Stromal cell of bone marrow (primary cell): Measurements from ENCODE around the gene MLLT10.

Source experiments
- DNase-seq: peaks from one replicate; pipeline ENCODE4 v3.0.0-alpha.2; 2012; ENCODE audit warnings: low read depth

The MLLT10 gene

GRCh38 chr10:21740989-21741388 is 207.0 kb downstream of the MLLT10 start:
- no peak for DNase-seq

DNA sequence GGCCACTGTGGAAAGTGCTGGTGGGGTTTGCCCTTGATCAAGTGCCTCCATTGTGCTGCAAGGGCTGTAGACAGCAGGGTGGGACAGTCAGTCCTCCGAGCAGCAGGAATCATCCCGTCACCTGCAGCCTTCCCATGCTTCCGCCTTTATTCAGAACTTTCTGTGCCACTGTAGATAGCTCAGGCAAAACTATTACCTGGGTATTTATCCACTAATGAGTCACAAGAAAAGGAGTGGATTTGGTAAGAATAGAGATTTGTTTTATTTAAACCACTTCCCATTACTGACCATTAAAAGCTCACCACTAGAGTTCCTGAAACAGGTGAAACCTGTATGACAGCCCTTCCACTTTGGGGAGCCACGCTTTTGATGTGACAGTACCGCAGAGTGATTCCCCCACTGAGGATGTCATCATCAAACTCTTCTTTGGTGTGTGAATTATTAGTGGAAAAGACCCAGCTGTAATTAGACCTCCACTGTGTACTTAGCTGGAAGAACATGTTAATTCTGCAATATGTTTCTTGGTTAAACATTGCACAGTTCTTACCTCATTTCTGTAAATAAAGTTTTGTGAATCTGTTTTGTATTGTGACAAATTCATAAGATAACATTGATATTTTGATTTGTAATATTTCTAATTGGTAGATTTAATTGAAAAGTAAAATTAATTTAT is 208.8 kb downstream of the MLLT10 start:
- no peak for DNase-seq

- no peak for DNase-seq
Observed at GRCh38 chr10:21744223-21744622, 210.2 kb downstream of the MLLT10 start.

- no peak for DNase-seq
Observed at GRCh38 chr10:21746118-21746517, 212.1 kb downstream of the MLLT10 start.

DNA sequence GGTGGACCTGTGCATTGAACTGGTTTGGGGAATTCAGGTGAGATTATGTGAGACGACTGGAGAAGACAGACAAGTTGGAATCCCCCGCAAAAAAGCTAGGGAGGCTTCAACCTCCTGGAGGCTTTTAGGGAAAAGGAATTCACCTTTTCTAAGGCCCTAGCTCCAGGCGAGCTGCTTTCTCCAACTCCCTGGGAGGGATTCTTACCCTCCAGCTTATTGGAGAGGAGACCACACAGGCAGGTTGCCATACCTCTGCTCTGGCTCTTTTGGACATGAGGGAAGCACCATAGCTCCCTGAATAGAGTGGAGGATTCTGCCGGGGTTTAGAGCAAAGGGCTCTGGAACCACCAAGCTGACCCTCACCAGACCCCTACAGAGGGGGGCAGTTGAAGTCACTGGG is 213.8 kb downstream of the MLLT10 start:
- no peak for DNase-seq

GRCh38 chr10:21749788-21750187 is 215.8 kb downstream of the MLLT10 start:
- no peak for DNase-seq

DNA sequence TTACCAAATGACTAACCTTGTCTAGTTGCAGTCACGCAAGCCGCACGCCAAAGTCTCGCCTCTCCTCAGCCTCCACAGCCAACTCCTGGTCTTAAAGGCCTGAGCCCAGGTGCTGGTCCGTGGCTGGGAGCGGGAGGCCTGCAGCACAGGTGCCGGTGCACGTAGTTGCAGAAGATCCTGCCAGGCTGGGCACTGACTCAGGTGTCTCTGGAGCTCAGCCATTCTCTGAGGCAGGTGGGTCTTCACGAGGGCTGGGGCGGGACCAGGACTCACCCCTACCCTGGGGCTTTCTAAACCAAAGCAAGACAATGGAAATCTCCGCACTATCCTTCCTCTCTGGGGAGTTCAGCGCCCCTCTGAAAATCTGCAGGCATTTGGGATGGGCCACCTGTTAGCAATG is 216.4 kb downstream of the MLLT10 start:
- DNase-seq: no peak

- no peak for DNase-seq
Observed at GRCh38 chr10:21751341-21752310, 217.6 kb downstream of the MLLT10 start.

DNA sequence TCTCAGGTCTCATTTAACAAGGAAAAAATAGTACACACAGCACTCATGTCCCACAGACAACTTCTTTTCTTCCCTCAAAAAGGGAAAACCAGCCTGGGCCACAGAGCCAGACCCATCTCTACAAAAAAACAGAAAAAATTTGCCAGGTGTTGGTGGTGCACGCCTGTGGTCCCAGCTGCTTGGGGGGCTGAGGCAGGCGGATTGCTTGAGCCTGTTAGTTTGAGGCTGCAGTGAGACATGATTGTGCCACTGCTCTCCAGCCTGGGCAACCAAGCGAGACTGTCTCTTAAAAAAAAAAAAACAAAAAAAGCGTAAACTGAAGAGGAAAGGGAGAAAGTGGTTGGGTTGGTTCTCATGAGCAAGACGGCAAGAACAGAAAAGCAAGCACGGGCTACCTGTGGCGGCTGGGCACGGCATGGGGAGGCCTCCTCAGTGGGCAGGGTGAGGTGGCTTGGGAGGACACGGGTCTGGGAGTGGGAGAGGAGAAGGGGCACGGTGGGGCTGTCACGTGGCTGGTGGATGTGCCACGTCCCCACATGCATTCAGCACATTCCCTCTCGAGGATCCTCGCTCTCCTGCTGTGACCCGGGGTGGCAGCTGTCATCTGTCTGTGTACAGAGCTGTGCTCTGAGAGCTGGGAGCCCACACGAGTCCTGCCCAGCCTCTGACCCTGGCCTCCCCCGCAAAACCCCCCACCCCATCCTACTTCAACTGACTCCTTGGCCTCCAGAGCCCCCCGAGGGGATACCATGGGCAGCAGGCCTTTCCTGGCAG is 219.7 kb downstream of the MLLT10 start:
- no peak for DNase-seq

DNA sequence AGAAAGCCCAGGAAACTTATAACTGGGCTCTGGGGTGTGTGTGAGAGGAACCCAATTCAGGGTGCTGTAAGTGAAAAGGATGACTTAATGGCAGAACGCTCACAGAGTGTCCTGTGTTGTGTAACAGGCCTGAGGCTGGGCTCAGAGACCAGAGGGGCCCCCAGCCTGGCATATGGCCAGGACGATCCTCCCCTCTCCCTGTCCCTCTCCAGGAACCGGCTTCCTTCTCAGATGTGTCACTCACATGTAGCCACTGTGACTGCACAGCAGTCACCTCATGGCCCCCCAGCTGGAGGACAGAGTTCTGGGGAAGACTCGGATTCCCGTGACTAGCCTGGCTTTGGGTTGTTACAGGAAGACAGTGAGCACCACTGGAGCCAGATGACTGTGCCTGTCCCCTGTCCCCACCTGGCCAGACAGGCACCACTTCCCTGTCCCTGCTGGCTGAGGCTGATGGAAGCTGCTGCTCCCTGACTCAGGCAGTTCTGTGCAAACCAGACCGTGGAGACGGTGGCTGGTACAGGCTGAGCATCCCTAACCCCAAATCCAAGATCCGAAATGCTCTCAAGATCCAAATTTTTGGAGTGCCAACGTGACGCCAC is 220.5 kb downstream of the MLLT10 start:
- DNase-seq: no peak

- DNase-seq: no peak
Observed at GRCh38 chr10:21756707-21757106, 222.7 kb downstream of the MLLT10 start.

DNA sequence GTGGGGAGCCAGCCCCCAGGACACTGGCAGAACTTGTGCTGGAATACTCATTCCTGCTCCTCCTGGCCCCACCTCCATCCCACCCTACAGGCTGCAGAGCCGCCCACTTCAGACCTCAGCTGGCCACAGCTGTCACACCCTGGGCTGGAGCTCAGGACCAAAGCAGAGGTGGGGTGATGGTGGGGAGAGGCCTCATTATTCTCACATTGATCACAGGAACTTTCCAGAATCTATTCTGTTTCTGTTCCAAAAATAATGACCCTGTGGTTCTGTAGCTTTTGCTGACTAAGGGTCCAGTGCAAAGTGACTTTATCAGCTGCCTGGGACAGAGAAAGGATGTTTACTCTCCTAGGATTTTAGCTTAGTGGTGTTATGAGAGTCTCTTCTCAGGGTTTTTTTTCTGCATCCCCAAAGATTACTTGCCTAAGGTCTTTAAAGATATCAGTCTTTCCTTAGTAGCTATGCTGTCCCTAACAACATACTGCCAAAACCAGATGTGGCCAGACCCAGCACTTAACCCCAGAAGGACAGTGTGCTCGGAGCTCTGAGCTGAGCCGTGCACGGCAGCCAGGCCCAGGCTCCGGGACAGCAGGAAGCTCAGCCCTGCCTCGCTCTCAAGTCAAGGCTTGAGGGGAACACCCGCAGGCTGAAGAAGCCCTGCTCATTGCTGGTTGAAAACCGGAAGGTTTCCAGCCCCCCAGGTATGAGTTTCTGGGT is 223.3 kb downstream of the MLLT10 start:
- no peak for DNase-seq

DNA sequence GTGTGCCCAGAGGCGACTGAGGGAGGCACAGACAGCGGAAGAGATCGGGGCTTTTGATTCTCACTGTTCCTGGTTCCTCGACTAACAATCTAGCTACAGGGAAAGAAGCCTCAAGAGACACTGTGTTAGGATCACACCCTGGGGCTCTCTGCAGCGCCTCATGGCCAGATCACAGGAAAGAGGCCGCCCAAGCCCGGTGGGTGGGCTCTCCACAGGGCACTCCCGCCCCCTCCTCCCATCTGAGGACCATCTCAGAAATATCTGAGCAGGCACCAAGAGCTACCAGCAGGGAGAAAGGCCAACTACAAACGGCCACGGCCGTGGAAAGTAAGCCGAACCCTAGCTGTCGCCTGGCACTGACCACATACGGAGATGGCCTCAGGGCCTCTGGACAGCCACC is 224.2 kb downstream of the MLLT10 start:
- no peak for DNase-seq

DNA sequence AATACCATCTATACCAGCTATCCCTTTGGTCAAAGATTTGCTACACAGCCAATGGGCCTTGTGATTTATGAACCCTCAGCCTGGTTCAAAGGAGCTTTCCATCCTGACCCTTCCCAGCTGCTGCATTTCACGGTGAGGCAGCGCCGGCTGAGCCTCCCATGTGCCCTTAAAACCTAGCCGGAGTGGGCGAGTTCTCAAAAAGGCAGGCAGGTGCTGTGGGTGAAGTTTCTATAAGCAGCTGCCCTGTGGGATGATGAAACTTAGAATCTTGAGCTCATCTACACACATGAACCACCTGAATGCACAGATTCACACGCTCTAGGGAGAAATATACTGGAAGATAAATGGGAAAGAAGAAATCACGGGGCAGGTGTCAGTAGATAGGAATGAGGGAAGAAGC is 224.7 kb downstream of the MLLT10 start:
- DNase-seq: no peak

GRCh38 chr10:21759232-21759631 is 225.2 kb downstream of the MLLT10 start:
- no peak for DNase-seq

DNA sequence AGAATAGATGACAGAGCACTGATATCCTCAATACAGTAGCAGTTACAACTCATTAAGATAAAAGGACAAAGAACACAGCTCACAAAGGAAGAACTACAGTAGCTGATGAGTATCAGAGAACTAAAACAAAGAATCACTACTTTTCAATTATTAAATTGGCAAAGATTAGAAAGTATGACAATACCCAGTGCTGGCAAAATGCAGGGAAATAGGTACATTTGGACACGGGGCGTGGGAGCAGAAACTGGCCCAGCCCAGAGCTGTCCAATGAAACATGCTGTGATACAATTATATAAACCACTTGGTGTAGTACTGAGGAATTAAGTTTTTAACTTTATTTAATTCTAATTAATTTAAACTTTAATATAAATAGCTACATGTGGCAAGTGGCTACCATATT is 226.3 kb downstream of the MLLT10 start:
- DNase-seq: no peak

DNA sequence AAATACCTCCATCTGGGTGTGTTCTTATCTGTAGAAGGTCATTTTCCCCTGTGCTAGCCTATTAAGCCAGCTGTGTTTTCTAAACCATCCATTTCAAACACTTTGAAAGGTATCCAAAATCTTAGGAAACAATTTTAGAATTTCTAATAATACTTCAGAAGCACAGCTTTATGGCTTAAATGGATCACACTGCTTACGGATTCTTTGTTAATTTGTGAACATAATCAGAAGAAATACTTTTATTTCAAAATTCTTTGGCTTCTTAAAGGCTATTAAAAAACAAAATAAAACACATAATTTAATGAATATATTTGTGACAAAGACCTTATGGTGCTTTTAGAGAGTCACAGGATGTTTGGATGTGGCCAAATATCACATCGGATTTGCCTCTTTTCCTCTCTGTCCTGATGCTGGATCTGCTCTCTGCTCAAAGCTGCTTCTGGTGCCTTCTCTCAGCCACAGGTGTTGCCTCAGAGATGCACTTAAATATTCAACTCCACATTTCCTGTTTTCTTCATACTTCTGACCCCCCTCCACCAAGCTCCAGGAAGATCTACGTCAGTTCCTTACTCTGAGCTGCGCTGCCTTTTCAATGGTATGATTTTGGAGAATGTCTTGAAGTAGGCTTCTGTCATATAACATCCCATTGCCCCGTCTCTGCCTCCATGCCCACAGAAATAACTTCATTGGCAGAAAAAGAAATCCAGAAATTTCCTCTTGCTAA is 230.6 kb downstream of the MLLT10 start:
- no peak for DNase-seq

- DNase-seq: no peak
Observed at GRCh38 chr10:21769041-21769440, 235.0 kb downstream of the MLLT10 start.

DNA sequence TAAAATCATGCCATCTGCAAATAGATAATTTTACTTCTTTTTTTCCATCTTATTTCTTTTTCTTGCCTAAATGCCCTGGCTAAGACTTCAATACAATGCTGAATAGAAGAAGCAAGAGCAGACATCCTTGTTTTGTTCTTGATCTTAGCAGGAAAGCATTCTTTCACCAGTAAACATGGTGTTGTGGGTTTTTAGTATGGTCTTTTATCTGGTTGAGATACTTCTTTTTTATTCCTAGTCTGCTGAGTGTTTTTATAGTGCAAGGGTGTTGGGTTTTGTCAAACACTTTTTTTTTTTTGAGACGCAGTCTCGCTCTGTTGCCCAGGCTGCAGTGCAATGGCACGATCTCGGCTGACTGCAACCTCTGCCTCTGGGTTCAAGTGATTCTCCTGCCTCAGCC is 237.2 kb downstream of the MLLT10 start:
- no peak for DNase-seq

DNA sequence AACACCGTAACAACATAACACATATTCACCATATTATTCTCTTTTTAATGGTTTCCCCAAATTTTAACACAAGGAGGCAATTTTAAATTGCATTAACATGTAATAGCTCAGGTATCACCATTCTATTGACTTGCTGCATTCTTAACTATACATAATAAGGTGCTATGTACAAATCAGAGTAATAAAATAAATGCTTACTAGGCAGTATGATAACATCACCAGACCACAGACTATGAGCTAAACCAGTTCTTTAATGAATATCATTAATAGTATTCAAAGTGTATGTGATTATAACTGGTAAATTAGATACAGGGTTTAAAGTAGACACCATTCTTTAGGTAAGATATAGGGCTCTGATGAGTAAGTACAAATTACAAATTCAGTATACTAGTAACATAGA is 242.9 kb downstream of the MLLT10 start:
- DNase-seq: no peak

- DNase-seq: no peak
Observed at GRCh38 chr10:21791276-21791675, 257.2 kb downstream of the MLLT10 start.
